Stimulated activated CD4-positive, alpha-beta T cell treated with anti-CD3 and anti-CD28 coated beads, Interleukin-2, amount 100 ng/mL, for 4 hours (primary cell): Measurements from ENCODE around the gene COL15A1.

ENCODE experiments used
- DNase-seq: peaks from one replicate; pipeline ENCODE4 v3.0.0-alpha.2; 2020; ENCODE audit warnings: low read depth

Gene COL15A1

DNA sequence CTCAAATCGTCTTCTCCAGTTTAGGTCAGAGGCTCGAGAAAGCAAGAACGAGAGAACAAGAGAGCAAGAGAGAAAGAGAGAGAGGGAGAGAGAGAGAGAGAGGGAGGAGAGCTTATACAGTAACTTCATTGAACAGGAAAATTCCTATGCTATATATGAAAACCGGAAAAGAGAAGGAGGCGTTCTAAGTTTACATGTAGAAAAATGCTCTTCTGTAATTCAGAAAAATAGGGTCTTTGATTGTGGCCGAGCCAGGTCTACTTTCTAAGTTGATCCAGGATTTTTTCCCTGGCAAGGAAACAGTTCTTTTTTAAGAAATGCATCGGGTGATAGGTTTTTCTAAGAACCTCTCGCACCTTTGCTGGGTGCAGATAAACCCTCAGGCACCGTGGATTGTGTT, 29.5 kb downstream of the COL15A1 start:
- DNase-seq = no peak

- DNase-seq = no peak
These were observed 29.9 kb downstream of the COL15A1 start for GRCh38 chr9:98973576-98973975.

DNA sequence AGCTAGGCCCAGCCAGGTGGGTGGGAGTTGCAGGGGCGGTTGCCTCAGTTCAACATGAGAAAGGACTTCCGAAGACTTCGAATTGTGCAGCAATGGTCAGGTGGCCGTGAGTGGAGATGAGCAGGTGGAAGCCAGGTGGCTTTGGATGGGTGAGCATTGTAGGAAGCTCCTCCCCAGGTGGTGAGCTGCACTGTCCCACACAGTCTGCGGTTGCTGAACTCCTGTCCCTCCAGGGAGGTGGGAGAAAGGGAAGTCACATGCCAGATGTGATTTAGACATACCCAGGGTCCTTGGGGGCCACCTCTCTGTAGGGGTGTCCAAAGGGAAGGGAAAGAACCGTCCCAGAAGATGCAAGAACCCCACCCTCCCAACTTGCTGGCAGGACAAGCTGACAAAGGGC, 30.4 kb downstream of the COL15A1 start:
- no peak for DNase-seq

DNA sequence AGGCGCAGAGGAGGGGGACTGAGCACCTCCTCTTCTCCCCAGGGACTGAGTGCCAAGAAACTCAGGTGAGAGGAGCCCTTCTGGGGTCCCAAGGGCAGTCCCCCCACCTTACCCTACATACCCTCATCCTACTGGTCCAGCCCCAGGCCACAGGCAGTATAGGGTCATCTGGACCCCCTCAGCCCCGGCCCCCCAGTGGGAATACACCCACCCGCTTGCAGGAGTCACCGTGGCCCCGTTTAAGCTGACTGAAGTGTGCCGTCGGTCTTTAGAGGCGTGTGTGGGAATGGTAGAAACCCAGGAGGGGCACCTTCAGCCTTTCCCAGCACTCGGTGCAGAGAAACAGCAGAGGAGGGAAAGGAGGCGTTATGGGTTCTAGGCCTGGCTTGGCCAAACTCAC, 30.8 kb downstream of the COL15A1 start:
- no peak for DNase-seq

DNA sequence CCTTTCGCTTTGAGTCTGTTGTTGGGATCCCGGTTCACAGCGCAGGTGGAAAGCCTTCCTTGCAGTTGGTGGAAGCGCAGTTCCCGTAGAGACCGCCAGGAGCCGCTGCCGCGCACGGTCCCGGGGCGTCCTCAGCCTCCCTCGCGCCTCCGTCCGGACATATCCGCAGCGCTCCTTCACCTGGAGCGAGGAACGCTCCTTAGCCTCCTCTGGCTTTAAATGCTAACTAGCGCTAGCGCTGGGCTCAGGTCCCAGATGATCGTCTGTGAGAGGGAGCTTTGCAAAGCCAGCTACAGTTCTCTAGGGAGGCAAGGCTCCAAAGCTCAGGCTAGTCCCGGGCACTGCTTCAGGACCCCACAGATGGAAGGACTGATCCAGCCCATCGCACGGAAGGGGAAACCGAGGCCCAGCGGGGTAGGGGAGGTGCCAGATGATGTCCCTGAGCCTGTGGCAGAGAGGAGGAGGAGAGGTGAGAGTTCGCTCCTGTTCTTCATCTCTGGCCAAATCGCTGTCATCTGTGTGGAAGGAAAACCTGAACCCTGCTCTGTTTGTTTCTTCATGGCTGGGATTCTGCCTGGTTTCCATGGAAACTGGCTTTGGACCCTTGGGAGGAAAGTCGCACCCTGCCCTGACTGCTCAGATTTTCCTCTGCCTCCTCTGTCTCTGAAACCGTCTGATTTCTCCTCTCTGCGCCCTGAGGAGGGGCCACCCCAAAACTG, 31.4 kb downstream of the COL15A1 start:
- peak; percentile 61 for DNase-seq

DNA sequence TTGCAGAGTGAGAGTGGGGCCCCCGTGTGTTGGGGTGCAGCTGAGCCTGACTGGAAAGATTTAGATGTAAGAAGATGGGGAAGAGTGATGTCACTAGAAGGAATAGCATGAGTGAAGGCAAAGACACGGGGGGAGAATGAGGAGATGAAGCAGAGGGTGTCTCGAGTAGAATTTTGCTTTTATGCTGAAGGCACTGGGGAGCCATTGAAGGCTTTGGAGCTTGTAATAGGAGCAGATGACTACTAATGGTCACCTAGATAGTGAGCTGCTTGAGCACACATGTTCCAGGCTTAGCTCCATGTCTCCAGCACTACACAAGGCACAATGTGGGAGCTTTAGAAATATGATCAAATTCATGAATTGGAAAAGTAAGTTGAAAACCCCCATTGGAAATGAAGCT, 32.1 kb downstream of the COL15A1 start:
- no peak for DNase-seq

DNA sequence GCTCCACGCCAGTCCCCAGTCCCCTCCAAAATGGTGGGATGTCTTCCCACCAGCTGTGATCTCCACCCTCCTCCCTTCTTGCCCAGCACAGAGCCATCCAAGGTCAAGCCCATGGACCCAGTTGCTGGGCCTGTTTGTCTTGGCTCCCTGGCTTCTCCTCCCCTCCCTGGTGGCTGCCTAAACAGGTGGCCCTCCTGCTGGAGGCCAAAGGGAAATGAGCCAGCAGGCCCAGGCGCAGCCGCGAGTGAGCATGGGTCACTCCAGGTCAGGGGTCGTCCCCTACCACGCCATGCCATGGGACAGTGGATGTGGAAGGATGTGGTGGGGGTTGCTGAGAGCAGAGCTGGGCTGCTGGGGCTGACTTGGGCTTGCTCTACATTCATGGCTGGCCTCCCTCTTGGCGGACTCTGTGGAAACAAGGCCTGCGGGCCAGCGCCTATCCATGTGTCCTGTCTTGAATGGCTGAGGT, 33.6 kb downstream of the COL15A1 start:
- no peak for DNase-seq

DNA sequence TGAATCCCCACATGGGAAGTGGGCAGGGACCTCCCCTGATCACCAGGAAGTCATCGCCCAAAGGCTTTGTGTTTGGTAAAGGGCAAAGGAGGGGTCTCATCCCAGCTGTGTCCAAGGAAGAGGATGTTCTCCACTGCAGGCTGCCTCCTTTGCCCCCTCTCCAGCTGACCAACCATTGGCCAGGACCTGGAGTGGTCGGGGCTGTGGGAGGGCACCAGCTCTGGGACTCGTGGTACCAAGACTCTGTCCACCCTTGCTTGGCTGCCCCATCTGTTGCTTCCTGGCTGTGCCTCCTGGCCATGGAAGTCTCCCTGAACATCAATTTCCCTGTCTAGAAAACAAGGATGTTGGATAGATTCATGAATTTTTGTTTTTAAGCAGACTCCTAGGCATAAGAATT, 34.1 kb downstream of the COL15A1 start:
- no peak for DNase-seq

DNA sequence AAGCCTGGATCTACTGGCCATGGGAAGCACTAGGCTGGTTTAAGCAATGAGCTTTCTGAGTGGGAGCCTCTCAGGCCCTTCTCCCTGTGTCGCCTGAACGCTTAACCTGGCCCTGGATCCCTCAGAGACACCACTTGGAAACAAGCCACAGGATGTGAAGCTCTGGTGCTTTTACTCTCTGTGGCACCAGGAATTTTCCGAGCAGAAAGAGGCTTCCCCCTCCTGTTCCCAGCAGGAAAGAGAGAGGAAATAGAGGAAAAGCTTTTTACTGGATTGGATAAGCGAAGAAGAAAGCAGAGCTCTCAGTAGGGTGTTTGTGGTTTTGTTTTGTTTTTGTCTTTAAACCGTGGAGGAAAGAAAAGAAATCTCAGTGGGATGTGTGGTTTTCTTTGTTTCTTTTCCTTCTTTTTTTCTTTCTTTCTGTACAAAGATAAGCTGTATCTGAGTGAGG, 34.5 kb downstream of the COL15A1 start:
- no peak for DNase-seq

DNA sequence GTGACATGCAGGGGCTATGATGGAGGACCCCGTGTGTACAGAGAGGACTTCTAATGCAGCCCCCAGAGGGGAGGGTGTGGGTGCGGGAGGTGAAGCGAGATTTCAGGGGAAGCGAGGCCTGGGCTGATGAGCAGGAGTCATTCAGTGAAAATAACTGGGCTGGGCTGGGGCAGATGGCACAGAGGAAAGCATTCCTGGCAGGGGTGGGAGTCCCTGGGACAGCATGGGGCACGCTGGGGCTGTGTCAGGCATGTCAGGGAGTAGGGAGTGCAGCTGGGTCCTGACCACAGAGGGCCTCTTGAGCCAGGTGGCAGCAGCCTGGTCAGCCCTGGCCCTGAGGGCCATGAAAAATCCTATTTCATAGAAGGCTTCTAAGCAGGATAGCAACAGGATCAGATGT, 36.6 kb downstream of the COL15A1 start:
- no peak for DNase-seq

DNA sequence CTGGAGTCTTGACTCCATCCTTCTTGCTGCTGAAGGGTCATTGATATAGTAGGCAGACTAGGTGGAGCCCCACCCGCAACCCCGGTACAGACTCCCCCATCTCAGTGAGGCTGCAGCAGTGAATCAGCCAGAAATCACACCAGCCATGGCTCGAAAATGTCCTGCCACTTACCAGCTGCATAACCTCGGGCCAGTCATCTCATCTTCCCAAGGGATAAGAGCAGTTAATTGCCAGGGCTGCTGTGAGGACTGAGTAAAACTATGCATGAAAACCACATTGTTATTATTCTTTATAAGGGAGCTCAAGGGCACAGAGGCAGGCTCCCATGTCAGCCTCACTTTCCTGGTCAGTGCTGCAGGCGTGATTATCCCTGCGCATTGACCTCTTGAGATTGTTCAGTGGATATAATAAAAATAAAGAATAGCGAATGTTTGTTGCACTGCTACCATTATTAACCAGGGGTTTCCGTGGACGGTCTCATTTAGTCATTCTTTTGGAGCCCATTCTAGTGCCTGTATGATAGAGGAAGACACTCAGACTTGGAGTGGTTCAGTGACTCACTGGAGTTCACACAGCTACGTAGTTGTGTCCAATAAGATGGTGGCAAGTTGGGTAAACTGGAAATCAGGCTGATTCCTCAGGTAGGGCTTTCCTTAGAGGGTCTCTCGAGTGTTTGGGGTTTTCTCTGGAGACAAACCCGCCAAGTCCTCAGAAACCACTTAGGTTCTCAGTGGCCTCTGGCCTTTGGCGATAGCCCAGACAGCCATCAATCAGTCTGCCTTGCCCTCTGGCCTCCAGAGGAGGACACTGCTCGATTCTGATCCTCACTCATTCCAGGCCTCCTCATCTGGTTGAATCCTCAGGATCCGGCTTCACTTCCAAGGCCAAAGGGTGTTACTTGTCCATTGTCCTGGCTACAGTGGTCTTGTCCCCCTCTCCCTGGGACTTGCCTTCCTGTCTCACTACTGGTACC, 39.9 kb downstream of the COL15A1 start:
- DNase-seq = no peak

DNA sequence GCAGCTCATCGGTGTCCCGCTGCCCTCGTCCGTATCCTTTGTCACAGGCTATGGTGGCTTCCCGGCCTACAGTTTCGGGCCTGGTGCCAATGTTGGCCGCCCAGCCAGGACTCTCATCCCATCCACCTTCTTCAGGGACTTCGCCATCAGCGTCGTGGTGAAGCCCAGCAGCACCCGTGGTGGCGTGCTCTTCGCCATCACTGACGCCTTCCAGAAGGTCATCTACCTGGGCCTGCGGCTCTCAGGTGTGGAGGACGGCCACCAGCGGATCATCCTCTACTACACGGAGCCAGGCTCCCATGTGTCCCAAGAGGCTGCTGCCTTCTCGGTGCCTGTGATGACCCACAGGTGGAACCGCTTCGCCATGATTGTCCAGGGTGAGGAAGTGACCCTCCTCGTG, 41.9 kb downstream of the COL15A1 start:
- no peak for DNase-seq

- no peak for DNase-seq
These were observed 43.4 kb downstream of the COL15A1 start for GRCh38 chr9:98986866-98987651.

DNA sequence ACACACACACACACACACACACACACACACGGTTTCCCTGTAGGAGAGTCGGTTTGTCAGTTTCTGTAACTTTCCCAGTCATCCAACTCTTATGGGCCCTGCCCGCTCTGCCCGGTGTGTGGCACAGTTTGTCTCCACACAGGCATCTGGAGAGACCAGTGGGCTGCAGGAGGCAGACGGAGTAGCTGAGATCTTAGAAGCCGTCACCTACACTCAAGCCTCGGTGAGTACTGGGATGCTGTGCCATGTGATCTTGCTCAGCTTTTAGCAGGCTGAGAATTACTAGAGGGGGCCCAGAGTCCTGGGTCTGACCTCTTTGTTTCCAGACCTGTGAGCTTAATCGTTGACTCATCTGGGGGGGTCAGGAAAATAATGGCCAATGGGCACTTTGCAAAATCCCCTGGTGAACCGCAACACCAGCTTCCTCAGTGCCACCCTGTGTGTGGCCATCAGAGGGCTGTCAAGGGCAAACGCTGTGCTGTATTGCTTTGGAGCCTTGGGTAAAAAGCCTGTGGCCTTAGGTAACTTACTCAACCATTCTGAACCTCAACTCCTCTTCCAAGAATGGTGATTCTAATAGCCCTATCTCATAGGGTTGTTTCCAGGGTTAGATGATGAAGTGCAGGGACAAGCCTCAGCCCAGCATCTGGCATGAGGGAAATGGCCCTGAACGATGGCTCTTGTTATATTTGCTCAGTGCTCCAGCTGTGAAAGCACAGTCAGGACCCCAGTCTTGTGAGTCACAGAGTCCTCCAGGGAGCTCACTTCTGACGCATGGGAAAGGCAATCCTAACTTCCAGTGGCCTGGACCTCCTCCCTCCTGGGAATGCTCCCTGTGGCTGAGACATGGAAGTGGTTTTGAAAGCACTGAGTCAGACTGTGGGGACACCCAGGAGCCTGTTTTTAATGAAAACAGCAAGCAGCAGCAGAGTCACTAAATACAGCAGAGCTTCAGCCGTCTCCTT, 45.6 kb downstream of the COL15A1 start:
- DNase-seq = no peak

DNA sequence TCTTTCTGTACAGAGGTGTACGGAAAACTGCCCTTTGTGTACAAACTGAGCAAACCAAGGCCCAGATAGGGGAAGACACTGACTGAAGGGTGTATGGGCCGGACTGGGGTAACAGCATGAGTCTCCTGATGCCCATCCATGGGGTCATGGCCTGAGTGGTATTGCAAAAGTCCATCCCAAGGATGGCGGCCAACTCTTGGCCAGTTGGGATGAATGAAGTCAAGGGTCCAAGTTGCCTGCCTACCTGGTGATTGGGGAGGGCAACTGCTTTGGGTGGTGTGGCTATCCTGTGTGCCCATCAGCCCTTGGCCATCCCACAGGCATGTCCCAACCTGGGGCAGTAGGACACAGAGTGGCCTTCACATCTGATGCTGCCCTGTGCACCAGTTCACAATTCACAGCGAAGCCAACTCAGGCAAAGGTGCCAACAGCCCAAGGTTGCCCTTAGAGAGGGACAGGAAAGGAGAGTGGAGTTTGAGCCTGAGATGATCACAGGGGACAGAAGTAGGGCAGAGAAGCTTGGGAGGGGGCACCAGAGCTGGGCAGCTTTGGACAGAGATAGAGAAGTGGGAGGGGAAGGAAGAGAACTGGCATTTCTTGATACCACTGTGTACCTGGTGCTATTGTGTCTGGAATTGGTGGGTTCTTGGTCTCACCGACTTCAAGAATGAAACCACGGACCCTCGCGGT, 46.6 kb downstream of the COL15A1 start:
- DNase-seq = no peak

DNA sequence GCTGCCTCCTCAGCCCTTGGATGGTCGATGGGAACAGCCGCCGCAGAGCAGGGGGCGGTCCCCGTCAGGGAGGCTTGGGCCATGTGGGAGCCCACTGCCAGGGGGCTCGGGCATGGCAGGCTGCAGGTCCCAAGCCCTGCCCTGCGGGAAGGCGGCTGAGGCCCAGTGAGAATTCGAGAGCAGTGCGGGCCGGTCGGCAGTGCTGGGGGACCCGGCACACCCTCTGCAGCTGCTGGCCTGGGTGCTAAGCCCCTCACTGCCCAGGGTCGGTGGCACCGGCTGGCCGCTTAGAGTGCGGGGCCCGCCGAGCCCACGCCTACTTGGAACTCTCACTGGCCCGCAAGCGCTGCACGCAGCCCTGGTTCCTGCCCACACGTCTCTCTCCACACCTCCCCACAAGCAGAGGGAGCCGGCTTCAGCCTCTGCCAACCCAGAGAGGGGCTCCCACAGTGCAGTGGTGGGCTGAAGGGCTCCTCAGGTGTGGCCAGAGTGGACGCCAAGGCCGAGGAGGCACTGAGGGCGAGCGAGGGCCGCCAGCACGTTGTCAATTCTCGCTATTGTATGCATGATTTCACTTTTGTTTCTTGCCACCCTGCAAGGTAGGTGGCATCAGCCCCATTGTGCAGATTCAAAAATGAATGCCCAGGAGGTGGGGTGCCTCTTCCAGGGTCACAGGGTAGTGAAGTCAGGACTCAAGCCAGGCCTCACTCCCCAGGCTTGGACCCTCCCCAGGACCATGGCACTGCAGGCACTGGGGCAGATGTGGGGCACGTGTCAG, 48.6 kb downstream of the COL15A1 start:
- no peak for DNase-seq

DNA sequence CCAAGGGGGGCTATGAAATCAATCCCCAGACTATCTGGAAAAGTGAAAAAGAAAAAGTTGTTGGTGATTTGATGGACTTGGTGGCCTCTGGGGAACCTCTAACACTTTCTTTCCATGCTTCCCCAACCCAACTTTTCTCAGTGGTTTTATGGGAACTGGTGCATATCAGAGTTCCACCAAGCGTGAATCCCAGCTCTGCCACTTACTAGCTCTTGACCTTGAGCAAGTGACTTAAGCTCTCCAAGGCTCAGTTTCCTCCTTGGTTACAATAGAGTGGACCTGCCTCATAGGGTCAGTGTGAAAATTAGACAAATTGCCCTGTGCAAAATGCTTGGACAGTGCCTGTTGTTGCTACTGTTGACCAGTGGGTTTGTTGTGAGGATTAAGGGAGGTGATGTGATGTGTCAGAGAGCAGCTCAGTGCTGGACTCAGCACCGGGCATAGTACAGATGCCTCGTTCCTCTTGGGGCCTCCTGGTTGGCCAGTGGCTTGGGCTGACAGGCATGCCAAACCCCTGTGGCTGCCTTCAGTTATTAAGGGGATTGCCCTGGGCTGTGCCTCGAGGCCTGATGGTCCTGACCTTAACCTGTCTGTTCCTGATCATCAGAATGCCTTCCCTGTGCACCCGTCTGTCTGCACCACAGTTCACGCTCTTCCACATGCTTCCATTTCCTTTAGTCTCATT, 49.3 kb downstream of the COL15A1 start:
- DNase-seq = no peak

GRCh38 chr9:98993570-98993945, 49.9 kb downstream of the COL15A1 start:
- no peak for DNase-seq
